ENCODE data around the gene SREBF2. TPM values are rescaled to one million over a fixed set of nuclear protein-coding genes. Genes with fewer than 3 reads are reported as not detected.
A peak's percentile ranks its signal among the peaks of the same experiment; 100 is the strongest.

Gene SREBF2
- total and polyA plus RNA-seq, 10 of the 15 experiments (the other 5 are each of a cell fraction or from before 2014, with no cell fraction given): 2.4 to 177 (median 78.8) TPM

DNA sequence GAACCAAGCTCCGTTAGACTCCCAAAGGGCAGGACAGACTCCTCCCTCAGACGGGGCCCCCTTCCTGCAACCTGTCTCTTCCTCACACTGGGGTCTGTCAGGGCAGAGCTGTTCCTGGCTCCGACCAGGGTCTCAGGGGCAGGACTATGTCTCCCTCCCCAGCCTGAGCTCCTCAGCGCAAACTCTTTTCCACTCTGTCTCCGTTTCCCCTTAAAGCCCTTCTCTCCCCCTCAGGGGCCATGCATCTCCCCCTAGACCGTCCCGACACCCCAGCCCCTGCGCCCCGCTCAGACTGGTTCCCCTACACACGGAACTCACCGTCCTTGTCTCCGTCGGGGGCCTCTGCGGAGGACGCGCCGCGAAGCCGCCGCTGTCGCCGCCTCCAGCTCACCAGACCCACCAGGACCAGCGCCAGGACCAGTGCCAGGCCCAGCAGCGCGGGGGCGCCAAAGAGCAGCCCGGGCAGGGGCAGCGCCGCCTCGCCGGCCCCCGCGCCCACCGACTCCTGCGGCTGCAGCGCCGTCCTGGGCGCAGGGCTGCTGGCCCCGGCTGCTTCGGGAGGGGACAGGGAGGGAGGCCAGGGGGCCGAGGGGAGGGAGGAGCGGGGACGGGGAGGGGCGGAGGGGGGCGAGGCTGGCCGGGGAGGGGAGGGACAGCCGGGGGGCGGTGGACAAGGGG, 93.0 kb downstream of the SREBF2 start:
- RAD21 ChIA-PET (ENCODE audit: unreplicated experiment): interaction anchor here (1.0 to 11.6 kb wide), 16 partner anchors 9 to 307 kb away, joined by 3 to 408 read pairs (median 6); partner anchors contain the start of genes CENPM, MEI1, SHISA8 and SMIM45
- SMC1A ChIA-PET (ENCODE audit: uncharacterized antibody, unreplicated experiment): interaction anchor here (0.5 to 15.4 kb wide), 12 partner anchors 9 to 179 kb away, joined by 3 to 321 read pairs (median 5); partner anchors contain the start of genes CENPM, SMIM45 and SREBF2
- FAIRE-seq: no peak
- H3K9ac ChIP-seq (ENCODE audit: control insufficient read depth, insufficient read depth, low read length): peak overlapping the region; percentile 93
- intact Hi-C loops (cut with micrococcal nuclease; ENCODE audit: unreplicated experiment): loop anchor here (1.0 kb wide), 1 partner anchor 14 kb away; no protein-coding TSS in a partner anchor
- H3K4me3 ChIP-seq: peak overlapping the region; percentile 97
- H3K9me3 ChIP-seq (replicated peaks; ENCODE audit: control insufficient read depth, insufficient read depth, low read length): no peaks in the 10 kb centered on the region
- in situ Hi-C loops (cut with MboI): no loop called here
- H4K20me1 ChIP-seq (ENCODE audit: control insufficient read depth, insufficient read depth): no peaks in the 10 kb centered on the region
- POLR2A ChIA-PET: interaction anchor here (0.5 to 15.3 kb wide), 12 partner anchors 8 to 259 kb away, joined by 3 to 599 read pairs (median 9); partner anchors contain the start of genes CCDC134, CENPM and SREBF2
- no TSS peak for BruUV-seq (replicated peaks)
- 1% methylated on average over 31 of the region's 48 CpGs for WGBS (ENCODE audit: insufficient coverage, insufficient replicate concordance, low lambda C conversion rate, missing lambda C conversion rate)
- H3K27me3 ChIP-seq (replicated peaks in 1 of 2; ENCODE audit: control insufficient read depth in 2 of 2, insufficient read depth in 2 of 2, low read length in 1 of 2): no peaks in the 10 kb centered on the region
- H3K79me2 ChIP-seq (ENCODE audit: control insufficient read depth, insufficient read depth, low read length): peaks cover 41% of the 10 kb centered on the region
- peak; percentile 59 for ATAC-seq
- CTCF ChIA-PET: interaction anchor here (0.6 to 11.0 kb wide), 20 partner anchors 10 to 259 kb away, joined by 3 to 234 read pairs (median 4); partner anchors contain the start of genes CCDC134, CENPM, SMIM45 and SREBF2
- 0 out of 4 replicates have a peak, but pooled peaks cover 0 to 9% of the 10 kb centered on the region in 2 experiments for H3K36me3 ChIP-seq (ENCODE audit: control insufficient read depth in 2 of 2, insufficient read depth in 2 of 2, low read length in 1 of 2)
- H3K4me2 ChIP-seq (ENCODE audit: control insufficient read depth, insufficient read depth): peak overlapping the region; percentile 67
- DNase-seq (ENCODE audit: low read depth, low spot score): no peak
- H2AFZ ChIP-seq (ENCODE audit: control insufficient read depth, low read depth, low read length): no peak overlapping the region
- peak overlapping the region; percentile 93 for H3K27ac ChIP-seq (ENCODE audit: control insufficient read depth, insufficient read depth)
- H3K4me1 ChIP-seq (ENCODE audit: control insufficient read depth, insufficient read depth, low read length): peaks cover 52% of the 10 kb centered on the region
- TF ChIP-seq SPI1 (IDR thresholded peaks at IDR 0.05; ENCODE audit: borderline replicate concordance, insufficient read depth, low read depth, low read length): no peak
- TF ChIP-seq, protein P1, sequence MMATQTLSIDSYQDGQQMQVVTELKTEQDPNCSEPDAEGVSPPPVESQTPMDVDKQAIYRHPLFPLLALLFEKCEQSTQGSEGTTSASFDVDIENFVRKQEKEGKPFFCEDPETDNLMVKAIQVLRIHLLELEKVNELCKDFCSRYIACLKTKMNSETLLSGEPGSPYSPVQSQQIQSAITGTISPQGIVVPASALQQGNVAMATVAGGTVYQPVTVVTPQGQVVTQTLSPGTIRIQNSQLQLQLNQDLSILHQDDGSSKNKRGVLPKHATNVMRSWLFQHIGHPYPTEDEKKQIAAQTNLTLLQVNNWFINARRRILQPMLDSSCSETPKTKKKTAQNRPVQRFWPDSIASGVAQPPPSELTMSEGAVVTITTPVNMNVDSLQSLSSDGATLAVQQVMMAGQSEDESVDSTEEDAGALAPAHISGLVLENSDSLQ (IDR thresholded peaks at IDR 0.05): no peak
- no peak for TF ChIP-seq TCF7 (IDR thresholded peaks at IDR 0.05; ENCODE audit: borderline replicate concordance)
- TF ChIP-seq ESRRA (IDR thresholded peaks at IDR 0.05; ENCODE audit: low read length): no peak
- TF ChIP-seq EZH2 (IDR thresholded peaks at IDR 0.05; ENCODE audit: borderline replicate concordance, control insufficient read depth, low read depth, low read length): no peak
- TF ChIP-seq BRCA1 (IDR thresholded peaks at IDR 0.05; ENCODE audit: low read depth, low read length): no peak
- TF ChIP-seq SUZ12 (IDR thresholded peaks at IDR 0.05; ENCODE audit: unreplicated experiment): no peak
- TF ChIP-seq SIX5 (IDR thresholded peaks at IDR 0.05; ENCODE audit: low read depth, low read length, severe bottlenecking): no peak
- no peak for TF ChIP-seq TARDBP (IDR thresholded peaks at IDR 0.05; ENCODE audit: borderline replicate concordance)
- no peak for TF ChIP-seq ZZZ3 (IDR thresholded peaks at IDR 0.05; ENCODE audit: control insufficient read depth, insufficient read length, low read depth)
- no peak for TF ChIP-seq ATF7 (IDR thresholded peaks at IDR 0.05; ENCODE audit: low read depth)
- TF ChIP-seq IKZF1 (conservative IDR thresholded peaks at IDR 0.05): no peak; the same call in 1 of the 2 replicates
- TF ChIP-seq, protein P2, sequence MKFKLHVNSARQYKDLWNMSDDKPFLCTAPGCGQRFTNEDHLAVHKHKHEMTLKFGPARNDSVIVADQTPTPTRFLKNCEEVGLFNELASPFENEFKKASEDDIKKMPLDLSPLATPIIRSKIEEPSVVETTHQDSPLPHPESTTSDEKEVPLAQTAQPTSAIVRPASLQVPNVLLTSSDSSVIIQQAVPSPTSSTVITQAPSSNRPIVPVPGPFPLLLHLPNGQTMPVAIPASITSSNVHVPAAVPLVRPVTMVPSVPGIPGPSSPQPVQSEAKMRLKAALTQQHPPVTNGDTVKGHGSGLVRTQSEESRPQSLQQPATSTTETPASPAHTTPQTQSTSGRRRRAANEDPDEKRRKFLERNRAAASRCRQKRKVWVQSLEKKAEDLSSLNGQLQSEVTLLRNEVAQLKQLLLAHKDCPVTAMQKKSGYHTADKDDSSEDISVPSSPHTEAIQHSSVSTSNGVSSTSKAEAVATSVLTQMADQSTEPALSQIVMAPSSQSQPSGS (IDR thresholded peaks at IDR 0.05; ENCODE audit: low read length): no peak
- no peak for TF ChIP-seq STAT1 (conservative IDR thresholded peaks at IDR 0.05)
- TF ChIP-seq ETV6 (conservative IDR thresholded peaks at IDR 0.05 in 1 of 2, IDR thresholded peaks at IDR 0.05 in 1 of 2; ENCODE audit: borderline replicate concordance in 1 of 2, low read depth in 1 of 2): no peak
- no peak for TF ChIP-seq NFXL1 (IDR thresholded peaks at IDR 0.05; ENCODE audit: borderline replicate concordance)
- TF ChIP-seq BCL11A (IDR thresholded peaks at IDR 0.05; ENCODE audit: low read depth, low read length): no peak
- no peak for TF ChIP-seq SMAD5 (IDR thresholded peaks at IDR 0.05; ENCODE audit: low read depth)
- no peak for TF ChIP-seq SIN3A (IDR thresholded peaks at IDR 0.05; ENCODE audit: low read depth, low read length)
- no peak for TF ChIP-seq MYB (IDR thresholded peaks at IDR 0.05; ENCODE audit: borderline replicate concordance, low read depth, low read length)
- no peak for TF ChIP-seq NFYA (IDR thresholded peaks at IDR 0.05; ENCODE audit: borderline replicate concordance, low read depth, low read length)
- TF ChIP-seq STAT3 (IDR thresholded peaks at IDR 0.05; ENCODE audit: low read depth, low read length): no peak
- no peak for TF ChIP-seq MTA3 (IDR thresholded peaks at IDR 0.05; ENCODE audit: borderline replicate concordance, low read length)
- no peak for TF ChIP-seq RUNX3 (IDR thresholded peaks at IDR 0.05; ENCODE audit: low read length)
